Large intestine (tissue), 3 donors: Measurements from ENCODE around the gene ZKSCAN8. TPM values are rescaled to one million over a fixed set of nuclear protein-coding genes. Genes with fewer than 3 reads are reported as not detected.
A peak's percentile ranks its signal among the peaks of the same experiment; 100 is the strongest.

Experiments used
- DNase-seq, 2 donors: peaks; one replicate each; pipeline versions ENCODE4 v3.0.0 to v3.0.0-alpha.2; 2013
- H3K27ac ChIP-seq: one replicate; pipeline ENCODE4 v1.5.1; 2013; ENCODE audit warnings: low read length
- H3K27me3 ChIP-seq: 2 replicates; pipeline ENCODE4 v1.6.1; 2013; ENCODE audit warnings: low read length; ENCODE audit not compliant: control insufficient read depth, insufficient read depth
- H3K36me3 ChIP-seq: 2 replicates; pipeline ENCODE4 v1.6.1; 2013; ENCODE audit warnings: low read length; ENCODE audit not compliant: control insufficient read depth, insufficient read depth
- H3K4me1 ChIP-seq: one replicate; pipeline ENCODE4 v1.6.1; 2013; ENCODE audit warnings: low read length; ENCODE audit not compliant: control insufficient read depth, insufficient read depth
- H3K4me3 ChIP-seq: one replicate; pipeline ENCODE4 v1.5.1; 2013; ENCODE audit warnings: low read length
- H3K9me3 ChIP-seq: one replicate; pipeline ENCODE4 v1.6.1; 2013; ENCODE audit warnings: mild to moderate bottlenecking, low read depth, low read length, moderate library complexity; ENCODE audit not compliant: control insufficient read depth
- WGBS: methylation state at CpG from one replicate; pipeline ENCODE4 v1.1.5; 2013; ENCODE audit warnings: low lambda C conversion rate; ENCODE audit not compliant: insufficient coverage; 5-methylcytosine and 5-hydroxymethylcytosine counted together
- polyA plus RNA-seq: library from polyadenylated mRNA; unstranded; fragments of 120-200 nt; gene quantifications from one replicate; pipeline ENCODE4 v1.2.1, GENCODE V29; 2013

ZKSCAN8 gene
- polyA plus RNA-seq, 1 donor = 21.9 TPM

DNA sequence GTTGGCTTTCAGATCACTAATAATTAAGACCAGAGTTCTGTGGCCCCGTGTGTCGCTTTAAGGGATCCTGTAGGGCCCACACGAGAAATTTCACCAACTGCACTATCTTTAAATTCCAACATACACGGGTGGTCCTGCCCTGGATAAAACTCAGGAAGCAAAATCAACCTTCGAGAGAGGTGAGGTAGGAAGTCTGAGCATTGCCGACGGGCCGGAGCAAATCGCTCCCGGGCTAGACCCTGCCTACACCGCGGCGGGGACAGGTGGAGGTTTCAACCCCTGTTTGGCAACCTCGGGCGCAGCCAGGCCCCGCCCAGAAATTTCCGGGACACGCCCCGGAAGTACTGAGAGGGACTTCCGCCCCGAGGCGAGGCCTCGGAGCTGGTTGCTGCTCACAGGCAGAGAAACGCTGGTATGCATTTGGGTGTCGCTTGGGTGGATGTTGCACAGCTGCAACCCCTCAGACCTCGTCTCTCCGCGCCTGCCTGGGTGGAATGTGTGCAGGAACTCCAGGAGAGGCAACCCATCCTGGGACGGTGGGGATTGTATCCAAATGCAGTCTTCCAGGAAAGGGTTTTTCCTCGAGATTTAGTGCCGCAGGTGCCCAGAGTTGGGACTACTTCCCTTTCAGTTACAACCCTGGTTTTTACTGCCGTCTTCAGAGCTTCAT, 19.9 kb downstream of the ZKSCAN8 start:
- H3K27ac ChIP-seq = no peak overlapping the region
- 0% methylated on average over 1 of the region's 32 CpGs for WGBS
- no peaks in the 10 kb centered on the region for H3K4me1 ChIP-seq
- no peaks in the 10 kb centered on the region for H3K9me3 ChIP-seq
- peak overlapping the region; percentile 57 for H3K4me3 ChIP-seq
- DNase-seq = peak; percentile 73 to 85
- H3K36me3 ChIP-seq = peaks cover 4% of the 10 kb centered on the region
- no peaks in the 10 kb centered on the region for H3K27me3 ChIP-seq

- no peak overlapping the region for H3K4me3 ChIP-seq
- no peaks in the 10 kb centered on the region for H3K9me3 ChIP-seq
- H3K4me1 ChIP-seq = no peaks in the 10 kb centered on the region
- H3K27ac ChIP-seq = no peak overlapping the region
- H3K27me3 ChIP-seq = no peaks in the 10 kb centered on the region
- no peaks in the 10 kb centered on the region for H3K36me3 ChIP-seq
- 100% methylated on average over 1 of the region's 1 CpG for WGBS
- no peak for DNase-seq
These were observed 23.9 kb downstream of the ZKSCAN8 start for GRCh38 chr6:28165563-28165962.

GRCh38 chr6:28167068-28167467, 25.4 kb downstream of the ZKSCAN8 start:
- Histone ChIP-seq H3K4me3 (no peak overlapping the region), H3K36me3 (no peaks in the 10 kb centered on the region), H3K4me1 (no peaks in the 10 kb centered on the region), H3K9me3 (no peaks in the 10 kb centered on the region), H3K27ac (no peak overlapping the region), H3K27me3 (no peaks in the 10 kb centered on the region)
- no peak for DNase-seq
- no CpG with 5 or more reads among the region's 4 CpGs for WGBS

DNA sequence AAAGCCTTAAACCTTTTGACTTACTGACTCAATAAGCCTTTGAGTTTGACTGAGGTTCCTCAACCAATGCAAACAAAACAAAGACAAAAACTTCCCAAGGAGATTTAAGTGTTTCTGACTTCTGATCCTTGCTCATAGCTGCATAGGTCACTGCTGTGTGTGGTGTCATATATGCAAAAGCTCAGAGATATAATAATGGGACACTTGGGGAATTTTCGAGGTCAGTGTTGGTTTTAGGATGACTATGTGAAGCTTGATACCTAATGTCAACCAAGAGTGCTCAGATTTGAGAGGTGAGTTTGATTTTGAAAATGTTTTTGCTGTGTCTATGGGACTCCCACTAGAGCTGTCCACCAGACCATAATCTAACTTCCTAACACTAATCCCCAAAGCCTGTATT, 26.2 kb downstream of the ZKSCAN8 start:
- Histone ChIP-seq H3K27ac (no peak overlapping the region), H3K27me3 (no peaks in the 10 kb centered on the region), H3K9me3 (no peaks in the 10 kb centered on the region), H3K4me1 (no peaks in the 10 kb centered on the region), H3K36me3 (no peaks in the 10 kb centered on the region), H3K4me3 (no peak overlapping the region)
- DNase-seq = no peak
- no CpG with 5 or more reads among the region's 1 CpG for WGBS

GRCh38 chr6:28171271-28171670, 29.6 kb downstream of the ZKSCAN8 start:
- Histone ChIP-seq H3K4me3 (no peak overlapping the region), H3K4me1 (no peaks in the 10 kb centered on the region), H3K27me3 (no peaks in the 10 kb centered on the region), H3K9me3 (no peaks in the 10 kb centered on the region), H3K27ac (no peak overlapping the region), H3K36me3 (no peaks in the 10 kb centered on the region)
- WGBS = 100% methylated on average over 1 of the region's 2 CpGs
- no peak for DNase-seq

DNA sequence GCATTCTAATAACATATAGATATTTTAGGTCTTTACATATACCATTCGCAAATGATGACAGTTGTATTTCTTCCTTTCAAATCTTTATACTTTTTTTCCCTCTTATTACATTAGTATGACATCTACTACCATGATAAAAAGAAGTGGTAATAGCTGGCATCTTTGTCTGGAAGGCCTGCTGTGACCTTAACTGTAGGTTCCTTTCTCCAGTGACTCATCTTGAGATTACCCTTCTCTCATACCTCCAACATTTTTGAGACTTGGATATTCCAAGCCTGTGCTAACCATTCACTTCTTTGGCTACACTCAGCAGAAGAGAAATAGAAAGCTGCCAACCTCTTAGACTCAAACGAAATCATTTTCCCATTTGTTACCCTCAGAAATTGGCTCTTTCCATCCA, 30.3 kb downstream of the ZKSCAN8 start:
- DNase-seq = no peak
- no peaks in the 10 kb centered on the region for H3K36me3 ChIP-seq
- H3K27me3 ChIP-seq = no peaks in the 10 kb centered on the region
- H3K4me1 ChIP-seq = no peaks in the 10 kb centered on the region
- no peak overlapping the region for H3K27ac ChIP-seq
- no peak overlapping the region for H3K4me3 ChIP-seq
- 90% methylated on average over 1 of the region's 2 CpGs for WGBS
- H3K9me3 ChIP-seq = no peaks in the 10 kb centered on the region

DNA sequence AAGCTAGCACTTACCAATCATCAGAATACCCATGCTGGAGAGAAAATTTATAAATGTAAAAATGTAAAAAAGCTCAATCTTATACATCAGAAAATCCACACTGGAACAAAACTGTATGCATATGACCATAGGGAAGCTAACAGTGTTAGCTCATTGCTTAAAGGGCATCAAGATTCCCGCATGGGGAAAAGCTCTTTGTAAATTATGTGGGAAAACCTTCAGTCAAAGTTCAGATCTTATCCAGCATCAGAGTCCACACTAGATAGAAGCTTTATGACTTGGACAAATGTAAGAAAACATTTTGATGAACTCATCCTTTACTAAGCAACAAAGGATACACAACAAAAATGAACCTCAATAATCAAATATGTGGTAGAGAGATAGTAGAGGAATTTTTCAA, 34.7 kb downstream of the ZKSCAN8 start:
- no peaks in the 10 kb centered on the region for H3K4me1 ChIP-seq
- no peaks in the 10 kb centered on the region for H3K9me3 ChIP-seq
- H3K36me3 ChIP-seq = no peaks in the 10 kb centered on the region
- no peak overlapping the region for H3K27ac ChIP-seq
- H3K4me3 ChIP-seq = no peak overlapping the region
- no peak for DNase-seq
- H3K27me3 ChIP-seq = peaks cover 7% of the 10 kb centered on the region
- WGBS = 80% methylated on average over 1 of the region's 1 CpG

- Histone ChIP-seq H3K36me3 (no peaks in the 10 kb centered on the region), H3K4me1 (no peaks in the 10 kb centered on the region), H3K9me3 (peaks cover under 1% of the 10 kb centered on the region), H3K27ac (no peak overlapping the region), H3K4me3 (no peak overlapping the region), H3K27me3 (peaks cover 7% of the 10 kb centered on the region)
- no peak for DNase-seq
- no CpG with 5 or more reads among the region's 1 CpG for WGBS
These were observed 40.6 kb downstream of the ZKSCAN8 start for GRCh38 chr6:28182255-28182654.

- H3K9me3 ChIP-seq = peaks cover 16% of the 10 kb centered on the region
- H3K27ac ChIP-seq = no peak overlapping the region
- H3K36me3 ChIP-seq = no peaks in the 10 kb centered on the region
- H3K27me3 ChIP-seq = peaks cover 3% of the 10 kb centered on the region
- H3K4me3 ChIP-seq = no peak overlapping the region
- no peaks in the 10 kb centered on the region for H3K4me1 ChIP-seq
- no CpG with 5 or more reads among the region's 6 CpGs for WGBS
- DNase-seq = no peak
These were observed 46.7 kb downstream of the ZKSCAN8 start for GRCh38 chr6:28188111-28188979.

- H3K4me1 ChIP-seq = no peaks in the 10 kb centered on the region
- H3K36me3 ChIP-seq = no peaks in the 10 kb centered on the region
- no CpG with 5 or more reads among the region's 1 CpG for whole genome bisulfite sequencing
- DNase-seq = no peak
- H3K27ac ChIP-seq = no peak overlapping the region
- H3K4me3 ChIP-seq = no peak overlapping the region
- H3K9me3 ChIP-seq = no peaks in the 10 kb centered on the region
- H3K27me3 ChIP-seq = peaks cover 23% of the 10 kb centered on the region
These were observed 58.3 kb downstream of the ZKSCAN8 start for GRCh38 chr6:28200020-28200419.
